Testis (tissue), 2 donors: Measurements from ENCODE around the gene OPCML.

Source experiments
- POLR2A ChIP-seq: fragments of 450-650 bp; IDR thresholded peaks from one replicate; pipeline ENCODE4 v1.6.1; 2017; ENCODE audit warnings: antibody characterized with exemption, mild to moderate bottlenecking, moderate library complexity
- TF ChIP-seq, protein P1 (sequence below), 3 experiments: fragments of 450-650 bp in 2 of 3; fragments of 200-600 bp in 1 of 3; sonication (generic) in 1 of 3; IDR thresholded peaks; one replicate each; pipeline ENCODE4 v1.5.1; 2016 to 2019; ENCODE audit warnings: antibody characterized with exemption in 3 of 3, mild to moderate bottlenecking in 2 of 3, moderate library complexity in 1 of 3

DNA sequence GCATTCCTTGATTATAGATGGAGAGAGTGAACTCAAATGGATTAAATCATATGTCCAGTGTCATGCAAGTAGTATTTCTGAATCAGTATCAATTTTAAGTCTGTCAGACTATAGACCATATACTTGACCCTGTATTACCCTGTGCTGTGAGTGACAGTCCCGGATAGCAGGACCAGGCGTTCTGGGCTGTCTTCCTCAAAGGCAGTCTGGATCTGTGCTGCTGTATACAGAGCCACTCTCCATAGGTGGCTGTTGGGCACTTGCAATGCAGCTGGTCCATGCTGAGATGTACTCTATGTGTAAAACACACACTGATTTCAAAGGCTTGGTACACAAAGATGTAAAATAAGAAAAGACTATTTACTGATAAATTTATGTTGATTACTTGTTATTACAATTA is 294.3 kb downstream of the OPCML start:
- TF ChIP-seq, protein P1, sequence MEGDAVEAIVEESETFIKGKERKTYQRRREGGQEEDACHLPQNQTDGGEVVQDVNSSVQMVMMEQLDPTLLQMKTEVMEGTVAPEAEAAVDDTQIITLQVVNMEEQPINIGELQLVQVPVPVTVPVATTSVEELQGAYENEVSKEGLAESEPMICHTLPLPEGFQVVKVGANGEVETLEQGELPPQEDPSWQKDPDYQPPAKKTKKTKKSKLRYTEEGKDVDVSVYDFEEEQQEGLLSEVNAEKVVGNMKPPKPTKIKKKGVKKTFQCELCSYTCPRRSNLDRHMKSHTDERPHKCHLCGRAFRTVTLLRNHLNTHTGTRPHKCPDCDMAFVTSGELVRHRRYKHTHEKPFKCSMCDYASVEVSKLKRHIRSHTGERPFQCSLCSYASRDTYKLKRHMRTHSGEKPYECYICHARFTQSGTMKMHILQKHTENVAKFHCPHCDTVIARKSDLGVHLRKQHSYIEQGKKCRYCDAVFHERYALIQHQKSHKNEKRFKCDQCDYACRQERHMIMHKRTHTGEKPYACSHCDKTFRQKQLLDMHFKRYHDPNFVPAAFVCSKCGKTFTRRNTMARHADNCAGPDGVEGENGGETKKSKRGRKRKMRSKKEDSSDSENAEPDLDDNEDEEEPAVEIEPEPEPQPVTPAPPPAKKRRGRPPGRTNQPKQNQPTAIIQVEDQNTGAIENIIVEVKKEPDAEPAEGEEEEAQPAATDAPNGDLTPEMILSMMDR (IDR thresholded peaks at IDR 0.05), result no peak
- TF ChIP-seq POLR2A, result no peak
